Esophagus muscularis mucosa (tissue), 4 donors: Measurements from ENCODE around the gene AP1B1. TPM values are rescaled to one million over a fixed set of nuclear protein-coding genes. Genes with fewer than 3 reads are reported as not detected.

Experiments
- DNase-seq: peaks from one replicate; pipeline ENCODE4 v3.0.0-alpha.2; 2017; ENCODE audit errors: extremely low spot score
- H3K27ac ChIP-seq, 4 donors: fragments of 200-600 bp; sonication (generic); replicated peaks in 1 of 4; 1 replicate in 3 of 4; 2 replicates in 1 of 4; pipeline ENCODE4 v1.5.1; 2016 to 2019; ENCODE audit warnings: mild to moderate bottlenecking in 1 of 4
- H3K27me3 ChIP-seq, 4 donors: fragments of 200-600 bp; sonication (generic); one replicate each; pipeline versions ENCODE4 v1.5.1 to v1.6.0; 2016 to 2019
- H3K36me3 ChIP-seq, 4 donors: fragments of 200-600 bp; sonication (generic); one replicate each; pipeline ENCODE4 v1.5.1; 2016 to 2019
- H3K4me1 ChIP-seq, 4 donors: fragments of 200-600 bp; sonication (generic); one replicate each; pipeline ENCODE4 v1.5.1; 2016 to 2019
- H3K4me3 ChIP-seq, 4 donors: fragments of 200-600 bp; sonication (generic); 1 replicate in 2 of 4; 2 replicates in 2 of 4; pipeline ENCODE4 v1.5.1; 2016 to 2019; ENCODE audit warnings: mild to moderate bottlenecking in 4 of 4, moderate library complexity in 1 of 4
- H3K9me3 ChIP-seq, 4 donors: fragments of 200-600 bp; sonication (generic); 1 replicate in 3 of 4; 2 replicates in 1 of 4; pipeline ENCODE4 v1.5.1; 2016 to 2019
- EP300 ChIP-seq: sonication (generic); formaldehyde crosslinking; IDR thresholded peaks from one replicate; pipeline ENCODE4 v1.6.1; 2017; ENCODE audit warnings: antibody characterized with exemption
- POLR2A ChIP-seq: fragments of 450-650 bp; IDR thresholded peaks from one replicate; pipeline ENCODE4 v1.6.1; 2017; ENCODE audit warnings: antibody characterized with exemption, moderate library complexity, mild to moderate bottlenecking, low read depth
- POLR2AphosphoS5 ChIP-seq, 2 donors: sonication (generic); formaldehyde crosslinking; IDR thresholded peaks; one replicate each; pipeline ENCODE4 v1.6.1; 2017; ENCODE audit warnings: antibody characterized with exemption in 2 of 2
- WGBS: methylation state at CpG from one replicate; pipeline ENCODE4 v1.1.5; 2018; 5-methylcytosine and 5-hydroxymethylcytosine counted together
- intact Hi-C: fragments of 100-400 bp; cut with DNase I; formaldehyde crosslinking; loops from one replicate; pipeline ENCODE4 v1.15.1; 2023
- total RNA-seq, 4 donors: library from RNA; depleted of rRNA; stranded (reverse); fragments of >200 nt; gene quantifications; one replicate each; pipeline versions ENCODE4 v1.1.0 to v1.2.1, GENCODE V29; 2016
- TF ChIP-seq, protein P1 (sequence below), 3 experiments: fragments of 200-600 bp in 2 of 3; fragments of 450-650 bp in 1 of 3; sonication (generic) in 2 of 3; IDR thresholded peaks; one replicate each; pipeline ENCODE4 v1.5.1; 2017 to 2019; ENCODE audit warnings: antibody characterized with exemption in 3 of 3, mild to moderate bottlenecking in 2 of 3, moderate library complexity in 1 of 3

Gene AP1B1
- total RNA-seq, 4 donors from 2014 or later, result 55.6 to 72.2 (median 57.4) TPM

DNA sequence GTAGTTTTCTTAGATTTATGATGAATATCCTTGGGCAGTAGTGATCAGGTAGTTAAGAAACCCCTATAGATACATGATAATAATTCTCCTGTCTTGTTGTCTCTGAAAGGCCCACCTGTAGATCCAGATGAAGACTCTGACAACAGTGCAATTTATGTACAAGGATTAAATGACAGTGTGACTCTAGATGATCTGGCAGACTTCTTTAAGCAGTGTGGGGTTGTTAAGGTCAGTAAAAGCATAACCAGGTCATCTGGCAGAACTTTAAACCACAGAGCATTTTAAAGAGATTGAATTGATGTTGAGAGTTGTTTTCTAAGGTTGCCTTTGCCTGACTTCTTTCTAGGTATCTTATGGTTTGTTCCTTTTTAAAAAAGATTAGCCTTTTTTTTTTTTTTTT, 96.0 kb downstream of the AP1B1 start:
- DNase-seq, result no peak
- Histone ChIP-seq H3K4me1 (peaks cover 0 to 25% (median 19%) of the 10 kb centered on the region in 4 donors), H3K27me3 (no peaks in the 10 kb centered on the region), H3K9me3 (no peaks in the 10 kb centered on the region), H3K4me3 (no peak overlapping the region), H3K36me3 (peaks cover 64 to 100% (median 97%) of the 10 kb centered on the region in 4 donors), H3K27ac (no peak overlapping the region)
- TF ChIP-seq, protein P1, sequence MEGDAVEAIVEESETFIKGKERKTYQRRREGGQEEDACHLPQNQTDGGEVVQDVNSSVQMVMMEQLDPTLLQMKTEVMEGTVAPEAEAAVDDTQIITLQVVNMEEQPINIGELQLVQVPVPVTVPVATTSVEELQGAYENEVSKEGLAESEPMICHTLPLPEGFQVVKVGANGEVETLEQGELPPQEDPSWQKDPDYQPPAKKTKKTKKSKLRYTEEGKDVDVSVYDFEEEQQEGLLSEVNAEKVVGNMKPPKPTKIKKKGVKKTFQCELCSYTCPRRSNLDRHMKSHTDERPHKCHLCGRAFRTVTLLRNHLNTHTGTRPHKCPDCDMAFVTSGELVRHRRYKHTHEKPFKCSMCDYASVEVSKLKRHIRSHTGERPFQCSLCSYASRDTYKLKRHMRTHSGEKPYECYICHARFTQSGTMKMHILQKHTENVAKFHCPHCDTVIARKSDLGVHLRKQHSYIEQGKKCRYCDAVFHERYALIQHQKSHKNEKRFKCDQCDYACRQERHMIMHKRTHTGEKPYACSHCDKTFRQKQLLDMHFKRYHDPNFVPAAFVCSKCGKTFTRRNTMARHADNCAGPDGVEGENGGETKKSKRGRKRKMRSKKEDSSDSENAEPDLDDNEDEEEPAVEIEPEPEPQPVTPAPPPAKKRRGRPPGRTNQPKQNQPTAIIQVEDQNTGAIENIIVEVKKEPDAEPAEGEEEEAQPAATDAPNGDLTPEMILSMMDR (IDR thresholded peaks at IDR 0.05), result no peak
- TF ChIP-seq POLR2A (no peak), EP300 (no peak), POLR2AphosphoS5 (IDR thresholded peaks at IDR 0.05) (no peak)
- intact Hi-C loops, result no loop called here

DNA sequence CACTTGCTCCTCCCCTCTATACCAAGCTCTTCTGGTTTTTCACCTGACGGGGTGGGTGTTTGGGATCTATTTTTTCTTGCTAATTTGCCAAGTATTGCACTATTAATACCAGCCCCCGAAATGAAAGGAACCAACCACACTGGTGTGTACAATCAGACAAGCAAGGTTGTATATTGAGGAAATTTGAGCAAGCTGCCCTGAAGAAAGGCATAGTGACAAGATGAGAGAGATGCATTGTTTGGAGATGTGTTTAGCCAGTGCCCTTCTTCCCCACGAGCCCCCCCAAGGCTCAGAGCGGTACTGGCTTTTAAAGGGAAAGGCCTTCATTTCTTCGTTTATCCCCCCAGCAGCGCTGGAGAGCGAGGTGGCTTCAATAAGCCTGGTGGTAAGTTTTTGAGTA, 97.2 kb downstream of the AP1B1 start:
- no peak overlapping the region for H3K4me3 ChIP-seq
- WGBS, result 56% methylated on average over 7 of the region's 7 CpGs
- TF ChIP-seq EP300 (no peak), POLR2A (no peak), POLR2AphosphoS5 (IDR thresholded peaks at IDR 0.05) (no peak)
- TF ChIP-seq, protein P1 (IDR thresholded peaks at IDR 0.05), result no peak
- no peaks in the 10 kb centered on the region for H3K27me3 ChIP-seq
- H3K4me1 ChIP-seq, result peaks cover 0 to 25% (median 19%) of the 10 kb centered on the region in 4 donors
- H3K27ac ChIP-seq, result no peak overlapping the region
- intact Hi-C loops, result no loop called here
- H3K36me3 ChIP-seq, result peaks cover 62 to 100% (median 96%) of the 10 kb centered on the region in 4 donors
- H3K9me3 ChIP-seq, result no peaks in the 10 kb centered on the region
- DNase-seq, result no peak

GRCh38 chr22:29290061-29290460, 98.3 kb downstream of the AP1B1 start:
- Histone ChIP-seq H3K4me3 (no peak overlapping the region), H3K27ac (no peak overlapping the region), H3K4me1 (peaks cover 0 to 25% (median 19%) of the 10 kb centered on the region in 4 donors), H3K9me3 (no peaks in the 10 kb centered on the region), H3K36me3 (peaks cover 58 to 100% (median 96%) of the 10 kb centered on the region in 4 donors), H3K27me3 (no peaks in the 10 kb centered on the region)
- no peak for DNase-seq
- no peak for TF ChIP-seq EP300
- TF ChIP-seq, protein P1 (IDR thresholded peaks at IDR 0.05), result no peak
- no peak for TF ChIP-seq POLR2A
- no peak for TF ChIP-seq POLR2AphosphoS5 (IDR thresholded peaks at IDR 0.05)
- intact Hi-C loops, result no loop called here
- 57% methylated on average over 5 of the region's 5 CpGs for WGBS

DNA sequence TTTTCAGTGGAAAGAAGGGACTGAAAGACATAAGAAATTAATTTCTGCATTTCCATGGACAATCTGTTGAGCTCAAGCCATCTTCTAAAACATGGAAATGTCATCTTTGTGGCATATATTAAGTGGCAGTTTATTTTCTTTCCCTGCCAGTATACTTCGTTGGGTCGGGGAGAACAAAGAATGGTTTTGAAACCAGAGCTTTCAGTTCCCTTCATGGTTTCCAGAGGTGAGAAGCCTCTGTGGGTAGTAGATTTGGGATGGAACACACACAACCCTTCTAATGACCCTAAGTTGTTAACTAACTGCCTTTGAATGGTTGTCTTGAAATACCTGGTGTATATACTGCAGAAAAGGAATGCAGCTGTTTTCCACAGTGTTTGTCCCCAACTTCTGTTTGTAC, 99.5 kb downstream of the AP1B1 start:
- Histone ChIP-seq H3K27me3 (no peaks in the 10 kb centered on the region), H3K36me3 (peaks cover 61 to 100% (median 96%) of the 10 kb centered on the region in 4 donors), H3K4me3 (no peak overlapping the region), H3K4me1 (peaks cover 0 to 25% (median 19%) of the 10 kb centered on the region in 4 donors), H3K9me3 (no peaks in the 10 kb centered on the region), H3K27ac (no peak overlapping the region)
- no peak for DNase-seq
- TF ChIP-seq POLR2A, result no peak
- WGBS, result 19% methylated on average over 2 of the region's 2 CpGs
- intact Hi-C loops, result no loop called here

DNA sequence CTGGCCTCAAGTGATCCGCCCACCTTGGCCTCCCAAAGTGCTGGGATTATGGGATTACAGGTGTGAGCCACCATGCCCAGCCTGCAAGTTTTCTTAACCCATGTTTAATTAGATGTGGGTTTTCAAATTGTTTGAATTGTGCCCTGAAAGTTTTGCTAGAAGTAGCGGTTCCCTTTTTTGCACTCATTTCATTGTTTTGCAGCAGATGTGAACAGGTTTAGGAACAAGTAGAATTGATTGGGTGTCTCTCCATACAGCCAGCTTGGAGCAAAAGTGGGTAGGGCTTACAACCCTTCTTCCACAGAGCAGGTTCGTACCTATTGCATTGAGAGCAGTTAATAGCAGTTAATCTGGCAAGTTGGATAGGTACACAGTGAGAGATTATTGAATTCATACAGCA, 104.2 kb downstream of the AP1B1 start:
- TF ChIP-seq EP300 (no peak), POLR2A (no peak), POLR2AphosphoS5 (IDR thresholded peaks at IDR 0.05) (no peak)
- TF ChIP-seq, protein P1 (IDR thresholded peaks at IDR 0.05), result no peak
- peaks cover 89 to 100% (median 98%) of the 10 kb centered on the region in 4 donors for H3K36me3 ChIP-seq
- H3K4me3 ChIP-seq, result no peak overlapping the region
- H3K4me1 ChIP-seq, result peaks cover 0 to 12% (median 8%) of the 10 kb centered on the region in 4 donors
- WGBS, result 96% methylated on average over 3 of the region's 3 CpGs
- no peaks in the 10 kb centered on the region for H3K9me3 ChIP-seq
- no peak overlapping the region for H3K27ac ChIP-seq
- intact Hi-C loops, result no loop called here
- no peak for DNase-seq
- no peaks in the 10 kb centered on the region for H3K27me3 ChIP-seq
